HG02981 (cell line): ENCODE data around the gene LGALS14.

Experiments
- ATAC-seq: cut with Tn5 transposase; IDR thresholded peaks from one replicate; pipeline ENCODE4 v1.9.1; 2021; ENCODE audit warnings: mild to moderate bottlenecking, moderate library complexity; ENCODE audit not compliant: unreplicated experiment

Gene LGALS14

DNA sequence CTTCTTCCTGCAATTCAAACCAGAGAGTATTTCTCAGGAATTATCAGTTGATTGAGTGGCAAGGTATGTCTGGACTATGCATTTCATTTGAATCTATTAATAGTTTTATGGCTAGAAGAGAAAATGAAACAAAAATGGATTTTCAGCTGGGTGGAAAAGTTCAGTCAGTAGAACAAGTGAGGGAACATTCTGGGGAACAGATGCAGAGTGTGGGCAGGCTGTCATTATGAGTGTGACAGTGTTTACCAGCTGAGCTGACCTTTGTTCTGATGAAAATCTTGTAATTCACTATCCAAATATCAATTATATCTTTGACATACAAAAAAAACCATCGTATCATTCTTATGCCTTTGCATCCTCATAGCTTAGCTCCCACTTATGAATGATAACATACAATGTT lies 36.1 kb downstream of the LGALS14 start:
- ATAC-seq: no peak

DNA sequence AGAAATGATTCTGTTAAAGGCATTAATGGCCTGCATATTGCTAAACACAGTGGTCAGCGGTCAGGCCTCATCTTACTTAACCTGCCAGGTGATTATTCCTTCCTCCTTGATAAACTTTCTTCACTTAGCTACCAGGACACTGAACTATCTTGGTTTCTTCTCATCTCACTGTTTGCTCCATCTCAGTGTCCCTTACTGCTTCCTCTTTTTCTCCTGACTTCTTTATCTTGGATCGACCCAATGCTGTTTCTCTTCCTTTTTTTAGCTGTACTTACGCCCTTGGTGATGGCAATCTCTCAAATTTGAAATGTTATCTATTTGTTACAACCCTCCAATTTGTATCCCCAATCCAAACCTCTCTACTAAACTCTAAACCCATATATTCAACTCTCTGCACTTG lies 41.4 kb downstream of the LGALS14 start:
- no peak for ATAC-seq

DNA sequence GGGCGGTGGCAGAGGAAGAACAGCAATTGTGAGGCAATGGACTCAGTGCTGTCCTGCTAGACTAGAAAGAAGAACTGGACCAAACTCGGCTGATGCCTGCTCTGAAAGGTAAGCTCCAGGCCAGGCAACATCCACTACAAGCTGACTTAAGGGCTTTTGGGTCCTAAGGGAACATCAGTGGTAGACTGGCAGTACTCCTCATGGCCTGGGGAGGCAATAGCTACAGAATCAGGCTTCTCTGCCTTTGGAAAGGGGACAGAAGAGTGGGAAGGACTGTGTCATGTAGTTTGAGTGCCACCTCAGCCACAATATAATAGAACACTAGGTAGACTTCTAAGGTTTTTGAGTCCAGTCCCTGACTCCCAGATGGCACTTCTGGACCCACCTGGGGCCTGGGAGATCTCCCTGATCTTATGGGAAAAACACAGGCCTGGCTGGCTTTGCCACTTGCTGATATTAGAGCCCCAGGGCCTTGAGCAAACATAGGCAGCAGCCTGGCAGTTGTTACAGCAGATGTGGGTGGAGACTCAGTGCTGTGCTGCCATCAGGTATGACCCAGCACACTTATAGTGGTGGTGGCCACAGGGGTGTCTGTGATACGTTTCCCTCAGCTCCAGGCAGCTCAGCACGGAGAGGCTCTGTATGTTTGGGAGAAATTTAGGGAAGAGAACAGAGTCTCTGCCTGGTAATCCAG lies 42.7 kb downstream of the LGALS14 start:
- ATAC-seq: no peak

DNA sequence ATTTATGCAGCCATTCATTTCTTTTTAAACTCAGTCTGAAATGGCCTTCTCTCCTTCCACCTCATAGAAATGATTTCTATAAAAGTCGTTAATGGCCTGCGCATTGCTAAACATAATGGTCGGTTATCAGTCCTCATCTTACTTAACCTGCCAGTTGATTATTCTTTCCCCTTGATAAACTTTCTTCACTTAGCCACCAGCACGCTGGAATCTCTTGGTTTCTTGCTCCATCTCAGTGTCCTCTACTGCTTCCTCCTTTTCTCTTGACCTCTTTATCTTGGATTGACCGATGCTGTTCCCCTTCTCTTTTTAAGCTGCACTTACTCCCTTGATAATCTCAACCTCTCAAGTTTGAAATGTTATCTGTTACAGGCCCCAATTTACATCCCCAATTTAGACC lies 45.7 kb downstream of the LGALS14 start:
- ATAC-seq: no peak

DNA sequence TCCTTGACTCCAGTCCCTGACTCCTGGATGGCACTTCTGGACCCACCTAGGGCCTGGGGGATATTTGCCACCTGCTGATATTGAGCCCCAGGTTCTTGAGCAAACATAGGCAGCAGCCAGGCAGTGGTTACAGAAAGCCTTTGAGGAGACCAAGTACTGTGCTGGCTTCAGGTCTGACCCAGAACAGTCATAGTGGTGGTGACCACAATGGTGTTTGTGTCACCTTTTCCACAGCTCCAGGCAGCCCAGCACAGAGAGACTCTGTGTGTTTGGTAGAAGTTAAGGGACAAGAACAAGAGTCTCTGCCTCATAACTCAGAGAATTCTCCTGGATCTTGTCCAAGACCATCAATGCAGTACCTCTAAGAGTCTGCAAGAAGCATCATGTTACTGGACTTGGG lies 48.1 kb downstream of the LGALS14 start:
- ATAC-seq: no peak

DNA sequence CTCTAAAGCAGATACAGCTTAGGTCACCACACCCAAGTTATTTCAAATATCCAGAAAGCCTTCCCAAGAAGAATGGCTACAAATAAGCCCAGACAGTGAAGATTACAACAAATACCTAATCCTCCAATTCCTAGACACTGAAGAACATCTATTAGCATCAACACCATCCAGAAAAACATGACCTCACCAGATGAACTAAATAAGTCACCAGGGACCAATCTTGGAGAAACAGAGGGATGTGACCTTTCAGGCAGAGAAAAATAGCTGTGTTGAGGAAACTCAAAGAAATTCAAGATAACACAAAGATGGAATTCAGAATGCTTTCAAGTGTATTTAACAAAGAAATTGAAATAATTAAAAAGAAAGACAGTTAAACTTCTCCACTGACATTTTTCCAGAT lies 48.5 kb downstream of the LGALS14 start:
- no peak for ATAC-seq

DNA sequence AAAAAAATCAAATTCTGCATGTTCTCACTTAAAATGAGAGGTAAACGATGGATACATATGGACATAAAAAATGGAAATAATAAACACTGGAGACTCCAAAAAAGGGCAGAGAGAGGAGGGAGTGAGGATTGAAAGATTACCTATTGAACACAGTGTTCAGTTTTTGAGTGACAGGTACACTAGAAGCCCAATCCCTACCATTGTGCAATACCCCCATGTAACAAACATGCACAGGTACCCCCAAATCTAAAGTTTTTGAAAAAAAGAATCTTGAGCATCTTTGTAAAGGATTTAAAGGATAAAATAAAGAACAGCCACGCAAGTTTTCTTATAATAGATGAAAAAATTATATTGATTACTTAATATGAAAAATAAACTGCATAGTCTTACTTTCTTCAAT lies 50.3 kb downstream of the LGALS14 start:
- no peak for ATAC-seq

DNA sequence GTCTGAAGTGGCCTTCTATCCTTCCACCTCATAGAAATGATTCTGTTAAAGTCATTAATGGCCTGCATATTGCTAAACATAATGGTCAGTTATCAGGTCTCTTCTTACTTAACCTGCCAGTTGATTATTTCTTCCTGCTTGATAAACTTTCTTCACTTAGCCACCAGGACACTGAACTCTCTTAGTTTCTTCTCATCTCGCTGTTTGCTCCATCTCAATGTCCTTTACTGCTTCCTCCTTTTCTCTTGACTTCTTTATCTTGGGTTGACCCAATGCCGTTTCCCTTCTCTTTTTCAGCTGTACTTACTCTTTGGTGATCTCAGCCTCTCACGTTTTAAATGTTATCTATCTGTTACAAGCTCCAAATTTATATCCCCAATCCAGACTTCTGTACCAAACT lies 50.7 kb downstream of the LGALS14 start:
- ATAC-seq: no peak
